GM18508 (cell line): ENCODE results near the gene TSSK2.

Experiments
- ATAC-seq: cut with Tn5 transposase; IDR thresholded peaks from one replicate; pipeline ENCODE4 v1.9.1; 2021; ENCODE audit warnings: moderate number of reproducible peaks; ENCODE audit not compliant: insufficient read depth, unreplicated experiment

The TSSK2 gene

DNA sequence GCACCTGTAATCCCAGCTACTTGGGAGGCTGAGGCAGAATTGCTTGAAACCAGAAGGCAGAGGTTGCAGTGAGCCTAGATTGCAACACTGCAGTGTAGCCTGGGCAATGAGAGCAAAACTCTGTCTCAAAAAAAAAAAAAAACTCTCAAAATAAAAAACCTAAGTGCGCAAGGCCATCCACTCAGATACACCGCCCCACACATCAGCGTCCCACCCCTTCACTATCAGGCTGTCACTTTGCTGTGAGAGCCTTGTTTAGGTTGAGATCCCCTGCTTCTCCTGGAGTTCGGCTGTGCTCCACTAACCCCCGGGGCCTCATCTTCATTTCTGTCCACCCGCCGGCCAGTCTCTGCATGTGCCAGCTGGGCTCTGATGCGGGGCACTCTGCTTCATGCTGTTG lies 35.3 kb downstream of the TSSK2 start:
- ATAC-seq = no peak

DNA sequence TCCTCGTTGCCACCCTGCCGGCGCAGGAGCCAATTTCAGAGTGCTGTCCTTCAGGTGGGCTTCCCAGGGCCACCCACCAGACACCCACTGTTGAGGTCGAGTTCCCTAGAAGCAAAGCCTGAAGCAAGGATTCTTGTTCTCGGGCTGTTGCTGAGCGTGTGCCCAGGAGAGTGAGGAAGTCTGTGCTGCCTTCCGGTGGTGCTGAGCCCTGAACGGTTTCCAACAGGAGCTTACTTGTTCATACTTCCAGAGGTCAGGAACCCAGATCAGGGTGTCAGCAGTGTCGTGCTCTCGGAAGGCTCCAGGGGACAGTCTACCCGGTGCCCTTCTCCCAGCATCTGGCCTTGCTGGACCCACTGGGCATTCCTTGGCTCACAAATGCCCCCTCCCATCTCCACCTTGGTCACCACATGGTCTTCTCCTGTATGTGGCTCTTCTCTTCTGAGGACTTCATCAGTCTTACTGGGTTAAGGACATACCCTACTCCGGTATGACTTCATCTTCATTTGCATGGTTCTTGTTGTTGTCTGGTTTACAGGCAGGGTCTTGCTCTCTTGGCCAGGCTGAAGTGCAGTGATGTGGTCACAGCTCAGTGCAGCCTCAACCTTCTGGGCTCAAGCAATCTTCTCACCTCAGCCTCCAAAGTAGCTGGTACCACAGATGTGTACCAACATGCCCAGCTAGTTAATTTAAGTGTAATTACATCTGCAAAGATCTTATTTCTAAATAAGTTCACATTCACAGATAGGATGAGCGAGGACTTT lies 36.2 kb downstream of the TSSK2 start:
- ATAC-seq = no peak

DNA sequence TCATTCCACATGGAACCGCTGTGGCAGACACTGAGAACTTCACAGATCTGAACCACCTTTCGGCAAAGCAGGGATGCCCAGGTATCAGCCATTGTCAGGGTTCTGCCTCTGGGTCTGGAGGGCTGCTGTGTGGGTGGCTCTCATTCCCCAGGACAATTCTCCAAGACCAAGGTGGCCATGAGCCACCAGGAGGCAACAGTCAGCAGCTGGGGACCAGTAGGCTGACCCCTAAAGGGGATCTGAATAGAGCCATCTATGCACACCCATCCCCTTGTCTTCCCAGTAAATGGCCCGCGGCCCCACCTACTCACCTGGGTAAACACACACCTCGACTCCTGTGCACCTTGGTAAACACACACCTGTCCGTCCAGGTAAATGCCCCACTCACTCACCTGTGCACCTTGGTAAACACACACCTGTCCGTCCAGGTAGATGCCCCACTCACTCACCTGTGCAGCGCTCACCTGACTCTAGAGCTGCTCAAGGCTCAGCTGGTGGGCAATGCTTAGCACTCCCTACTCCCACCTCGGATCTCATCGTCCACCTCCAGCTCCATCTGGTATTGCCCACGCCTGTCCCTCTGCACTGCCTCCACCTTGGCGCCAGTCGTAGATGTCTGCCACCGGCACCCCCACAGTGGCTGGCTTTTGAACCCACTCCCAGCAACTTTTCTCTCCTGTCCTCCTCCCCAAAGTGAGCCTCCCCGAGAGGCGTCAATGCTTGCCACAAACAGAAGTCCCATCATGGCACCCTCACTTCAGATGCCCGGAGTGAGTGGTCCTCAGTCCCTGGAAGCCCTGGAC lies 37.2 kb downstream of the TSSK2 start:
- ATAC-seq = no peak

DNA sequence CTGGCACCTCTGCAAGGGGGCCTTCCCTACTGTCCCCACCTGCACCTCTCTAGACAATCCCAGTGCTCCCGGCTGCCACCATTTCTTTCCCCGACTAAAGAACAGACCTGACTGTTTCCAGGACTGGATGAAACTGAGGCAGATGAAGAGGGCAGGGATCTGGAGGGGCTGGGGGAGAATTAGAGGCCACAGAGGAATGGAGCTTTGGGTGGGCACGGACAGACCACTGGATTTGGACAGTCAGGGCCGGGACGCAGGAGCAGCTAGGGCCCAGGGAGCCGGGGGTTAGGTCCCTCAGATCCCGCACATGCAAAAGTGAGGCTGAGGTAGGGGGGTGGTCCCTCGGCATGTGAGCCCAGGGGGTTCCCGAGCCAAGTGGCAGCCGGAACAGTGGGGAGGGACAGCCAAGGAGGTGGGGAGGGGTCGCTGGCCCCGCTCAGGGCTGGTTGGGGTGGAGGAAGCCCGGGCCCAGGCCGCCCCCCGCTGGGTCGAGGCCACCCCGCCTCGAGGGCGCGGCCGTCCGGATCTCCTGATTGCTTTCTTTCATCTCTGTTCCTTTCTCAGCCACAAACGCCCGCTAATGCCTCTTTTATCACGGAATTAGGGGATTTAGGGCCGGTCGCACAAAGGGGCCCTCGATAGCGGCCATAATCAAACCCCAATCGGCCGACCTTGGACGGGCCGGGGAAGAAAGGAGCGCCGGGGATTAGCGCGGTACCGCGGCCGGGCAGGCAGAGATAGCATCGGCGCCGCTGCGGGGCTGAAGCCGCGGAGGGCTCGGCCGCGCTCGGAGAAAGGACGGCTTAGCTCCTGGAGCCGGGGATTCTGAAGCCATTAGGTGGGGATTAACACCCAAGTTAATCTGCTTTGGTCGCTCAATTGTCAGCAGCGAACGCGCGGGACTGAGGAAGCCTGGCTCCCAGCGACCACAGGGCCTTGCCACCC lies 38.2 kb downstream of the TSSK2 start:
- no peak for ATAC-seq

- ATAC-seq = no peak
Measured at GRCh38 chr22:19169947-19170318, 38.8 kb downstream of the TSSK2 start.

GRCh38 chr22:19172213-19173046 lies 41.3 kb downstream of the TSSK2 start:
- ATAC-seq = no peak

DNA sequence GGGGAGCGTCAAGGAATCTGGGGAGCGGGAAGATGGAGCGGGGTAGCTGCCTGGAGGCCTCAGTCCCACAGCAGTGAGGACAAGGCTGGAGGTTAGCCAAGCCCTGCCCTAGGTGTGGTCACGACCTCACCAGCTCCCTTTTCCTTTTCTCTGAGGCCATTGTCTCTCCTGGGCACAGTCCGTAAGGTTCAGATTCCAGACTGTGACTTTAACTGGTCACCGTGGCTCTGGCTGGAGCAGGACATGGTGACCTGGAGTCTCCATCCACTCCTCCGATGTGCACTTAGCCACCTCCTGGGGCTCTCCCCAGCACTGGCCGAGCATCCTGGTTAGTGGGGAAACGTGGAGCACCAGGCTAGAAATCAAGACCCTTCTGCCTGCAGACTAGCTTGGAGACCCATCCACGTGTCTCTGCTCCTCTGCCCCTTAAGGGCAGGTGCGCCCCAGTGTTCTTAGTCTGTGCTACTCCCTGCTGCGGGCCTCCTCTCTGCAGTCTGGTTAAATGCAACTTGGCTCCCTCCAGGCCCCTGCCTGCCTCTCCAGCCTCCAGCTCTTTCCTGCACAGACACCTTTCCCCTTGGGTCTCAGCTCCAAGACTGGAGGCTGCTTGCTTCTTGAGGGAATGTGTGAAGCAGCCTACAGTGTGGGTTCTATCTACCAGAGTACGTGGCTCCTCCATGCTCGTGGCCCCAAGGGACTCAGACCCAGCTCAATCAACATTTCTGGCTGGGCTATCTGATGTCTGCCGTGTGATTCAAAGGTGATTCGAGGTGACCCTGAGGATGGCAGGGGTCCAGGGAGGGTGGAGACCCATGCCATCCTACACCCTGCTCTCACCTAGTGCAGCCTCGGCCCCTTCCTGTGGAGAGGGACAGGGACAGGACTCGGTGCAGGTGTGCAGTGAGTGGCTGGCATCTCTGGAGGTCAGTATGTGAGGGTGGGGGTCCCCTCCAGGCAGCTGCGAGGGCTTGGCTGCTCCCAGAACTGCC lies 42.2 kb downstream of the TSSK2 start:
- no peak for ATAC-seq

- no peak for ATAC-seq
Measured at GRCh38 chr22:19174106-19175025, 43.3 kb downstream of the TSSK2 start.

GRCh38 chr22:19175026-19175601 lies 44.0 kb downstream of the TSSK2 start:
- ATAC-seq = no peak

GRCh38 chr22:19175602-19176174 lies 44.6 kb downstream of the TSSK2 start:
- ATAC-seq = no peak

- ATAC-seq = no peak
Measured at GRCh38 chr22:19176175-19176643, 45.1 kb downstream of the TSSK2 start.

GRCh38 chr22:19176732-19177131 lies 45.6 kb downstream of the TSSK2 start:
- no peak for ATAC-seq

DNA sequence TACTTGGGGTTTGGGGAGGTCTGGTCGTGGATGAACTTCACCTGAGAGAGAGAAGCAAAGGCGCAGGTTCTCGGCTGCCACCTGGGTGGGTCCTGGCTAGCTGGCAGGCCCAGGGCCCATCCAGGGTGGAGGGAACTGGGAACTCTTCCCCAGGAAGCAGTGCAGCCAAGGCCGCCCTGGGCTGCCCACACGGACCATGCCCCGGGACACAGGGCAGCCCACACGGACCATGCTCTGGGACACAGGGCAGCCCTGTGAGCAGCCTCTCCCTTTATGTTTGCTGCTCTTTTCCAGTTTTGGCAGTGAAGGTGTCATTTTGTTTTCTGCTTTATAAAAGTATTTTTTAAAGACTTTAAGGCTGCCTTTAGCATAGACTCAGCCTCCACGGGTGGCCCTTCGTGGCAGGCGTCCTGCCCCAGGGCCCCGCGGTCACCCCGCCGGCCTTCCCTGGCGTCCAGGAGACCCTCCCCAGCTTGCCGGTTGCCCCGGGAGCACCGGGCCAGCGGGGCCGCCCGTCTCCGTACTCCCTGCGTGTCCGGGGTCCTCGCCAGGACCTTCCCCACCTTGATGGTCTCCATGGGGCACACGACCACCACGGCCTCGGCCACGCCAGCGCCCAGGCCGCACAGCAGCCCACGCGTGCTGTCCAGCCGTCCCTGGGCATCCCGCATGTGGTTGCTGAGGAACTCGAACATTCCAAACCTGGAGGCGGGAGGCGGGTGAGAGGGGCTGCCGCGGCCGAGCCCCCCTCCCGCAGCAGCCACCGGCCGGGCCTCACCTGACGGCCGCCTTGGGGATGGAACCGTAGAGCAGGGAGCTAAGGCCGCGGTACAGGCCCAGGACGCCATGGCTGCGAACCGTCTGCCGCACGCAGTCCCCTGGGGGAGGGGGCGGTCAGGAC lies 46.3 kb downstream of the TSSK2 start:
- ATAC-seq = no peak

DNA sequence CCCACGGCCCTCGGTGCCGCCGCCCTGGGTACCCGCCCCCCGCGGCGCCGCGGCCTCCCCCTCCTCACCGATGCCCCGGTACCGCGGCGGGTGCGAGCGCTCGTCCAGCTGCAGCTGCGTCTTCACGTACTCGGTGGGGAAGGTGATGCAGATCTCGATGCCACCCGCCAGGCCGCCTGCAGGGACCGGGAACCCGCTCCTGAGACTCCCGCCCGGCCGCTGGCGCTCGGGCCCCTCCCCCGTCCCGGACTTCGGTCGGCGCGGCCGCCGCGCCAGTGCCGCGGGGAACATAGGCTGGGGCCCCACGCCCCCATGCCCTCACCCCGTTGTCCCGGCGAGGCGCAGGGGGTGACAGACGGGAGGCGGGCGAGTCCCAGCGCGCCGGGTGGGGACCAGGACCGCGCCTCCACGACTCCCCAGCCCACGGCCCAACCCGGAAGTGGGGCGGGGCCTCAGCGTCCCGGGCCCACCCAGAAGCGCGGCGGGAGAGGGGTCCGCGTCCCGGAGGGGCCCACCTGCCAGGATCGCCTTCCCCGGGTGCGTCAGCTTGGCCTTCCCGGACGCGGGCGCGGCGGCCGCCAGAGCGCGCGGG lies 47.1 kb downstream of the TSSK2 start:
- ATAC-seq = no peak

DNA sequence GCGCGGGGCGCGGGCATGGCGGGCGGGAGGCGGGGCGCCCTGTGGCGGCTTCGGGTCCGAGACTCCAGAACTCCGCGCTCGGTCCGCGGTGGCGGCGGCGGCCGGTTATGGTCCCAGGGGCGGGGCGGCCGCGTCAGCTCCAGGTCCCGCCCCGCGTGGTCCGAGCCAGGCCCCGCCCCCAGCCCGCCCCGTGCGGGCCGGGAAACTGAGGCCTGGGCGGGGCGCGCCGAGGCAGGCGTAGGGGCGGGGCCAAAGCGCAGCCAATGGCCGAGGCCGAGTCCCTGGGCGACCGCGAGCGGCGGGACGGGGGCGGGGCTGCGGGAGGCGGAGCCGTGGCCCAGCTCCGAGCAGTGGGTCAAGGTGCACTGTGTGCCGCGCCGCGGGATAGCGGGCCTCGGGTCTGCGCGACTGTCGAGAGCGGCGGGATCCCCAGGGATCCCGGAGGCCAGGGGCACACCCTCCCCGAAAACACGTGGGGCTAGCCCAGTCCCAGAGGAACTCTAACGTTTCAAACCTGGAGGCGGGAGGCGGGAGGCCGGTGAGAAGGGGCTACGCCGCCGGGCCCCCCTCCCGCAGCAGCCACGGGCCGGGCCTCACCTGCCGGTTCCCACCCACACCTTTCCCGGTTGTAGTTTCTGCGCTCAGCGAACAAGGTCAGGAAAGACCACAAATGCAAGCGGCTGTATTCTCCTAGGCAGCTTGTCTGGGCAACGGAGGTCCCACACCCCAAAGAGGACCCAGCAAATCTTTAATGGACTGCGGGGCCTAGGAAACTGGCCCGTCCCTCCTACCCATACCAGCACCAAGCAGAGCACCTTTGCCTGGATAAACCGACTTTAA lies 47.8 kb downstream of the TSSK2 start, which contains the start of gene SLC25A1:
Gene SLC25A1 (minus strand): TSS at position 80 of the 840 bp plus-strand sequence. CDS start 63 bp downstream, at position 17.
- ATAC-seq = no peak
